Naive thymus-derived CD4-positive, alpha-beta T cell (primary cell): Measurements from ENCODE around the gene COQ9. TPM values are rescaled to one million over a fixed set of nuclear protein-coding genes. Genes with fewer than 3 reads are reported as not detected.
A peak's percentile ranks its signal among the peaks of the same experiment; 100 is the strongest.

ENCODE experiments used
- ATAC-seq: fragments of 150-1000 bp; cut with Tn5 transposase; 2 replicates; pipeline ENCODE4 v1.10.0; 2021; ENCODE audit warnings: mild to moderate bottlenecking, moderate library complexity
- CTCF ChIA-PET: fragments of 350-600 bp; sonication (Branson Sonifier 250); formaldehyde crosslinking; loops from one replicate; lab custom pipeline; 2021; ENCODE audit warnings: antibody characterized with exemption; lab: Charles Lee
- POLR2A ChIA-PET: fragments of 350-600 bp; sonication (Branson Sonifier 250); formaldehyde crosslinking; loops from one replicate; lab custom pipeline; 2021; ENCODE audit warnings: antibody characterized with exemption, inconsistent platforms; lab: Charles Lee
- DNase-seq, 9 donors: peaks; one replicate each; pipeline versions ENCODE4 v3.0.0 to v3.0.0-alpha.2; 2020 to 2022; ENCODE audit warnings: mixed read lengths in 1 of 9
- H3K27ac ChIP-seq: one replicate; pipeline ENCODE4 v1.7.0; 2013; ENCODE audit warnings: mild to moderate bottlenecking, low read depth, low read length, moderate library complexity
- H3K27me3 ChIP-seq, 2 donors: one replicate each; pipeline ENCODE4 v1.7.0; 2013; ENCODE audit warnings: low read length in 2 of 2, mild to moderate bottlenecking in 2 of 2, moderate library complexity in 2 of 2; ENCODE audit not compliant: control insufficient read depth in 2 of 2, insufficient read depth in 2 of 2
- H3K36me3 ChIP-seq, 3 experiments: 1 replicate in 2 of 3; 2 replicates in 1 of 3; pipeline ENCODE4 v1.7.0; 2013; ENCODE audit warnings: low read length in 3 of 3, mild to moderate bottlenecking in 3 of 3, moderate library complexity in 1 of 3; ENCODE audit not compliant: insufficient read depth in 3 of 3, control insufficient read depth in 2 of 3
- H3K4me1 ChIP-seq, 2 donors: one replicate each; pipeline ENCODE4 v1.7.0; 2013; ENCODE audit warnings: low read length in 2 of 2, mild to moderate bottlenecking in 2 of 2, moderate library complexity in 1 of 2; ENCODE audit not compliant: control insufficient read depth in 2 of 2, insufficient read depth in 2 of 2
- H3K4me3 ChIP-seq: 2 replicates; pipeline ENCODE4 v1.7.0; 2013; ENCODE audit warnings: mild to moderate bottlenecking, low read length
- H3K9me3 ChIP-seq, 3 experiments: 1 replicate in 2 of 3; 2 replicates in 1 of 3; pipeline ENCODE4 v1.7.0; 2013; ENCODE audit warnings: low read length in 3 of 3; ENCODE audit not compliant: control insufficient read depth in 2 of 3
- H3K27ac Mint-ChIP-seq, 9 donors: one replicate each; pipeline ENCODE4 v1.8.0; 2020 to 2022; ENCODE audit warnings: mixed read lengths in 9 of 9, mild to moderate bottlenecking in 8 of 9, moderate library complexity in 5 of 9, inconsistent platforms in 2 of 9
- H3K27me3 Mint-ChIP-seq, 5 donors: one replicate each; pipeline ENCODE4 v1.8.0; 2021 to 2022; ENCODE audit warnings: mixed read lengths in 5 of 5, mild to moderate bottlenecking in 1 of 5
- H3K36me3 Mint-ChIP-seq, 5 donors: one replicate each; pipeline ENCODE4 v1.8.0; 2020 to 2022; ENCODE audit warnings: mixed read lengths in 5 of 5, mild to moderate bottlenecking in 3 of 5, inconsistent platforms in 1 of 5
- H3K4me1 Mint-ChIP-seq, 7 donors: one replicate each; pipeline ENCODE4 v1.8.0; 2020 to 2022; ENCODE audit warnings: mixed read lengths in 7 of 7, mild to moderate bottlenecking in 3 of 7, inconsistent platforms in 1 of 7
- H3K4me3 Mint-ChIP-seq, 10 donors: one replicate each; pipeline ENCODE4 v1.8.0; 2020 to 2022; ENCODE audit warnings: mild to moderate bottlenecking in 10 of 10, mixed read lengths in 10 of 10, moderate library complexity in 6 of 10, inconsistent platforms in 2 of 10
- H3K9me3 Mint-ChIP-seq, 11 donors: one replicate each; pipeline ENCODE4 v1.8.0; 2020 to 2022; ENCODE audit warnings: mixed read lengths in 11 of 11, mild to moderate bottlenecking in 4 of 11, inconsistent platforms in 1 of 11, moderate library complexity in 1 of 11
- intact Hi-C, 2 donors: fragments of 100-400 bp; cut with micrococcal nuclease; formaldehyde crosslinking; loops; one replicate each; pipeline ENCODE4 v1.15.1; 2023
- polyA plus RNA-seq, 2 donors: library from polyadenylated mRNA; unstranded; fragments of 300-500 nt; fragmentation: Illumina TruSeq; gene quantifications; one replicate each; pipeline ENCODE4 v1.2.3, GENCODE V29; 2021
- total RNA-seq, 6 experiments: library from RNA in 5 of 6; stranded (reverse) in 5 of 6; gene quantifications; 1 replicate in 5 of 6; 2 replicates in 1 of 6; pipeline ENCODE4 v1.2.3 and lab custom pipeline; 2021 to 2026

The COQ9 gene
- total and polyA plus RNA-seq, 7 experiments from 2014 or later, result 16.4 to 51.7 (median 36.6) TPM

DNA sequence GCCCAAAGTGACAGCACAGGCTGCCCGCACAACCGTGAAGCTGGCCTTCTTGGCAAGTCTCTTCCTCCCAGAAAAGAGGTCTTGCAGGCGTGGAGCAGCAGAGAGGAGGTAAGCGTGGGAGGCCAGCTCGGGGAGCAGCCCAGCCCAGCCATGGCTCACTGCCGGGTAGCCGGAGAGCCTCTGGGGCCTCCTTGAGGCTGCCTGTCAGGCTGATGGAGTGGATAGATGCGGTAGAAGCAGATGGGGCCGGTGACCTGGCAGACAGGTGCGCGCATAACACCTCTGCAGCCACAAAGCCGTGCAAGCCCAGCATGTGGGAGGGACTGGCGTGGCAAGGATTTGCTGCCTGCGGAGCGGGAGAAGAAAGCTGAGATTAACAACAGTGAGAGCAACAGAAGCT lies 56.1 kb downstream of the COQ9 start:
- H3K4me3 ChIP-seq, result no peak overlapping the region
- DNase-seq (no peak), ATAC-seq (no peak)
- ChIA-PET POLR2A (no interaction called here), CTCF (no interaction called here)
- no peaks in the 10 kb centered on the region for H3K36me3 ChIP-seq
- Mint-ChIP-seq H3K27ac (peak overlapping the region in 1 of 9 donors; percentile 36), H3K4me1 (peaks cover 5 to 21% (median 16%) of the 10 kb centered on the region in 7 donors), H3K4me3 (no peak overlapping the region), H3K9me3 (no peaks in the 10 kb centered on the region), H3K36me3 (no peaks in the 10 kb centered on the region), H3K27me3 (peaks cover 0 to 2% (median 0%) of the 10 kb centered on the region in 5 donors)
- peaks cover 0 to 5% of the 10 kb centered on the region in 2 donors for H3K4me1 ChIP-seq
- H3K9me3 ChIP-seq, result no peaks in the 10 kb centered on the region
- no peak overlapping the region for H3K27ac ChIP-seq
- no peaks in the 10 kb centered on the region for H3K27me3 ChIP-seq
- intact Hi-C loops, result no loop called here

DNA sequence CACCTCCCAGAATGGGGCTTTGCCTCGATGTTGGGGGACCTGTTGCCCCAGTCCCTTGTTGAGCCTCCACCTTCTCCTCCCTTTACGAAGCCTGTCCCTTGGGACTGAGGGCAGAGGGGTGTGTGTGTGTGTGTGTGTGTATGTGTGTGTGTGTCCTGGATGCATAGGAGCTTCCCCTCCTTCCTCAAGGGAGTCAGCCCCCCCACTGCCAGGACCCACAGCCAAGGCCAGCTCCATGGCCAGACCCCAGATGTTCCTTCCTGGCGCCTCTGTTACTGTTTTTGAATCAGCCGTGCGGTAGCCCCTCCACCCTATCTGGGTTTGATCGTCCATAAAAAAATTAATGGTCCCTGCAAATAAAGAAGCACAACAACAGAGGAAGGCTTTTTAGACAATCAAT lies 56.7 kb downstream of the COQ9 start:
- H3K4me3 ChIP-seq, result no peak overlapping the region
- no peak for ATAC-seq
- H3K27me3 ChIP-seq, result no peaks in the 10 kb centered on the region
- H3K27me3 Mint-ChIP-seq, result peaks cover 0 to 2% (median 0%) of the 10 kb centered on the region in 5 donors
- no peaks in the 10 kb centered on the region for H3K36me3 ChIP-seq
- no peak overlapping the region for H3K27ac ChIP-seq
- CTCF ChIA-PET, result no interaction called here
- peaks cover 5 to 20% (median 15%) of the 10 kb centered on the region in 7 donors for H3K4me1 Mint-ChIP-seq
- DNase-seq, result no peak
- POLR2A ChIA-PET, result interaction anchor here (0.6 kb wide), 1 partner anchor 778 kb away, joined by 6 read pairs; no protein-coding TSS in a partner anchor
- no peaks in the 10 kb centered on the region for H3K9me3 ChIP-seq
- no peak overlapping the region for H3K27ac Mint-ChIP-seq
- H3K36me3 Mint-ChIP-seq, result no peaks in the 10 kb centered on the region
- intact Hi-C loops, result no loop called here
- H3K4me3 Mint-ChIP-seq, result no peak overlapping the region
- H3K4me1 ChIP-seq, result peaks cover 0 to 5% of the 10 kb centered on the region in 2 donors
- H3K9me3 Mint-ChIP-seq, result no peaks in the 10 kb centered on the region

DNA sequence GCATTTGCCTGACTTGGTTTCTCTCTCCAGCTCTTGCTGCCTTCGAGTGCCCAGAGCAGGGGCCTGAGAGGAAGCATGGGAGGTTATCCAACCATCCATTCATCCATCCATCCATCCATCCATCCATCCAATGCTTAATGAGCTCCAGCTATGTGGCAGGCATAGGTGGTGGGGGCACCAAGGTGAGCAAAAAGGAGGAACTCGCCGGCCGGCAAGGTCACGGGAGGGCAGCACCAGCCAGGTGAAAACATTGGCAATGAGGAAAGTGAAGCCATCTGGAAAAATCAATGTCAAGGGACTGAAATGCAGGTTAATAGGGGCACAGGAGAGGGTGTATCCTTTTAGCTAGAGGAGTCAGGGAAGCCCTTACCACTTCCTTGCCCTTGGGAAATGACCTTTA lies 57.2 kb downstream of the COQ9 start:
- H3K4me1 Mint-ChIP-seq, result peaks cover 5 to 16% (median 12%) of the 10 kb centered on the region in 7 donors
- peaks cover 0 to 2% (median 0%) of the 10 kb centered on the region in 5 donors for H3K27me3 Mint-ChIP-seq
- Histone ChIP-seq H3K4me1 (peaks cover 0 to 5% of the 10 kb centered on the region in 2 donors), H3K4me3 (no peak overlapping the region), H3K9me3 (no peaks in the 10 kb centered on the region), H3K27me3 (no peaks in the 10 kb centered on the region), H3K27ac (no peak overlapping the region), H3K36me3 (no peaks in the 10 kb centered on the region)
- H3K36me3 Mint-ChIP-seq, result no peaks in the 10 kb centered on the region
- ChIA-PET POLR2A (interaction anchor here (0.6 to 0.7 kb wide), 2 partner anchors 56 to 778 kb away, joined by 3 to 6 read pairs; no protein-coding TSS in a partner anchor), CTCF (no interaction called here)
- H3K4me3 Mint-ChIP-seq, result no peak overlapping the region
- no peak for DNase-seq
- H3K27ac Mint-ChIP-seq, result no peak overlapping the region
- H3K9me3 Mint-ChIP-seq, result no peaks in the 10 kb centered on the region
- intact Hi-C loops, result no loop called here
- no peak for ATAC-seq

DNA sequence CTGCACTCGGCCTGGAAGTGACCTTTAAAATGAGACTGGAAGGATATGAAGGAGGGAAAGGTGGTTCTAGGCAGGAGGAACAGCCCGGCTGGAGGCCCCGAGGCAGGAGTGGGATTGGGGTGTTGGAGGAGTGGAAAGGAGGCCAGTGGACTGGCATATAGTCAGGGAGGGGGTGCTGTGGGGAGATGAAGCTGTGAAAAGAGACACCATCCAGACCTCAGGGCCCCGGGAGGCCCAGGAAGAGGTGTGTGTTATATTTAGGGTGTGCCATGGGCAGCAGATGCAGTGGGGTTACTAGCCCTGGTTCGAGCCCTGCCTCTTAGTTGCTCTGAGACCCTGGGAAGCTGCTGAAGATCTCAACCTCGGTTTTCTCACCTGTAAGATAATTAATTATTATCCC lies 57.9 kb downstream of the COQ9 start:
- ChIA-PET POLR2A (no interaction called here), CTCF (no interaction called here)
- Histone ChIP-seq H3K4me3 (no peak overlapping the region), H3K27me3 (no peaks in the 10 kb centered on the region), H3K36me3 (no peaks in the 10 kb centered on the region), H3K27ac (no peak overlapping the region), H3K4me1 (peaks cover 0 to 5% of the 10 kb centered on the region in 2 donors), H3K9me3 (no peaks in the 10 kb centered on the region)
- peaks cover 0 to 2% (median 0%) of the 10 kb centered on the region in 5 donors for H3K27me3 Mint-ChIP-seq
- ATAC-seq (no peak), DNase-seq (no peak)
- peaks cover 5 to 13% (median 12%) of the 10 kb centered on the region in 7 donors for H3K4me1 Mint-ChIP-seq
- H3K27ac Mint-ChIP-seq, result peak overlapping the region in 1 of 9 donors; percentile 41
- H3K4me3 Mint-ChIP-seq, result no peak overlapping the region
- no peaks in the 10 kb centered on the region for H3K36me3 Mint-ChIP-seq
- no peaks in the 10 kb centered on the region for H3K9me3 Mint-ChIP-seq
- intact Hi-C loops, result no loop called here

DNA sequence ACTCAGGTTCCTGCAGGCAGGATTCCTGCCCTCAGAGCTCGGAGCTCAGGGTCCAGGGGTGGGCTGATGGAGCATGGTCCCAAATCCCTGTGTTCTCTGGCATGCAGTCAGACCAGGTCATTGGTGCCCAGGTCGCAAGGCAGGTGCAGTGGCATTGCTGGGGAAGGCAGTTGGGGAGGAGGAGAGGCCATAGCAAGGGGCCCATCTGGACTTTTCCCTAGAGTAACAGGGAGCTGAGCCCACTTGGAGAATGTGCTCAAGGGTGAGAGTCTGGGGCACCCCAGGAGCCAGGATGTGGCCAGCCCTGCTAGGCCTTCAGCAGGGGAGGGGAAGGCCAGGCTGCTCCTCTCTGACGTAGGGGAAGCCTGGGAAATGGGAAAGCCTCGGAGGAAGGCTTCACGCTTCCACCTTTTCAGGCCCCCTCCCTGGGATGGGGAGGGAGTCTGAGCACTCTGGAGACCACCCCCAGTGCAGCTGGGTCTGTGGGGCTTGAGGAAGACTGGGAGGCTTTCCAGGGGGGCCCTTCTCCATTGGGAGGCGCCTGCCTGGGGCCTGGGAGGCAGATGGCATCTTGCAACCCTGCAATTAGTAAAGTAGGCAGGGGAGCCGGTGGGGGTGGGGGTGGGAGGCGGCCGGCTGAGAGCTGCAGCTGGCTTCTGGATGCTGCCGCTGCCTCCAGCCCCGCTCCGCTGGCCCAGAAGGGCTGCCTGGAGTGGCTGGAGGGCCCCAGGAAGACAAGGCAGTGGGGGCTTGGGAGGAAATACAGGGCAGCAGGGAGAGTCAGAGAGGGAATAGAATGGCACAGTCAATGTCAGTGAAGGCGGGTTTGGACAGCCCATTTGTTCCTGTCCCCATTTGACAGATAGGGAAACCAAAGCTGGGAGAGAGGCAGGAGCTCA lies 60.1 kb downstream of the COQ9 start:
- Histone ChIP-seq H3K27me3 (no peaks in the 10 kb centered on the region), H3K36me3 (peaks cover 0 to 5% (median 0%) of the 10 kb centered on the region in 3 experiments), H3K4me1 (no peaks in the 10 kb centered on the region), H3K9me3 (no peaks in the 10 kb centered on the region), H3K27ac (no peak overlapping the region), H3K4me3 (no peak overlapping the region)
- no peak for DNase-seq
- no peaks in the 10 kb centered on the region for H3K9me3 Mint-ChIP-seq
- ChIA-PET POLR2A (no interaction called here), CTCF (no interaction called here)
- no peak overlapping the region for H3K4me3 Mint-ChIP-seq
- no peak overlapping the region for H3K27ac Mint-ChIP-seq
- intact Hi-C loops, result no loop called here
- H3K4me1 Mint-ChIP-seq, result no peaks in the 10 kb centered on the region
- no peak for ATAC-seq
- H3K36me3 Mint-ChIP-seq, result peaks cover 0 to 3% (median 0%) of the 10 kb centered on the region in 5 donors
- H3K27me3 Mint-ChIP-seq, result peaks cover 0 to 2% (median 0%) of the 10 kb centered on the region in 5 donors

DNA sequence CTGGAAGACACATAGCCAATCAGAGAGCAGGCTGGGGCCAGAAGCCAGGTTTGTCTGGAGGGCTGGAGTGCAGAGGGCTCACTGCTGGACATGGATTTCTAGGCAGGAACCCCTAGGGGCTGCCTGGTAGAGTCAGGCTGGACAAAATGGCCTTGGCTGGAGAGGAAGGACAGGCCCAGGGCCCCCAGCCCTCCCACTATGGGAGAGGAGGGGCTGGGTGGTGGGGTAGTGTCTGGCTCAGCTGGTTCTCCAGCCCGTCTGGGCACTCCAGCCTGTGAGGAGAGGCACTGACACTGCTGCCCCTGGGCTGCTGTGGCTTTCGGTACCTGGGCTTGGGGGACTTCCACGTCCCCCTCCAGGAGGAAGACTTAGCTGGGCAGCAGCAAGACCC lies 60.8 kb downstream of the COQ9 start:
- no peak overlapping the region for H3K27ac ChIP-seq
- H3K9me3 Mint-ChIP-seq, result no peaks in the 10 kb centered on the region
- no peak for ATAC-seq
- peaks cover 0 to 8% (median 0%) of the 10 kb centered on the region in 3 experiments for H3K36me3 ChIP-seq
- H3K4me3 Mint-ChIP-seq, result no peak overlapping the region
- no peaks in the 10 kb centered on the region for H3K27me3 ChIP-seq
- no peaks in the 10 kb centered on the region for H3K4me1 ChIP-seq
- POLR2A ChIA-PET, result no interaction called here
- DNase-seq, result no peak
- no peak overlapping the region for H3K4me3 ChIP-seq
- intact Hi-C loops, result no loop called here
- no peak overlapping the region for H3K27ac Mint-ChIP-seq
- H3K36me3 Mint-ChIP-seq, result peaks cover 0 to 3% (median 0%) of the 10 kb centered on the region in 5 donors
- H3K9me3 ChIP-seq, result no peaks in the 10 kb centered on the region
- H3K4me1 Mint-ChIP-seq, result no peaks in the 10 kb centered on the region
- H3K27me3 Mint-ChIP-seq, result peaks cover 0 to 2% (median 0%) of the 10 kb centered on the region in 5 donors
- CTCF ChIA-PET, result no interaction called here
